Heart left ventricle (tissue), 13 donors: ENCODE data around the gene ARHGAP5.

ENCODE experiments used
- POLR2A ChIP-seq, 2 donors: fragments of 450-650 bp; IDR thresholded peaks; one replicate each; pipeline ENCODE4 v1.6.1; 2017; ENCODE audit warnings: antibody characterized with exemption in 2 of 2, mild to moderate bottlenecking in 2 of 2, moderate library complexity in 2 of 2
- TF ChIP-seq, protein P1 (sequence below), 12 donors: fragments of 200-600 bp; sonication (generic) in 4 of 12; IDR thresholded peaks; one replicate each; pipeline versions ENCODE4 v1.5.0 to v1.8.0; 2018 to 2022; ENCODE audit warnings: antibody characterized with exemption in 12 of 12, mild to moderate bottlenecking in 5 of 12
- donor health status: ischemic (EF 13 %, LVEDD 7.1; RV severe dilation, severe dysfunction).
- donor health status: DM: no; HTN: yes; CAD: no.
- donor health status: DM: no; HTN: no; CAD: no.
- donor health status: ischemic (EF 25% LVEDD 6.9; RV normal size, moderate dysfunction).
- donor health status: ischemic (EF 25% LVEDD 5.7; RV mildly dilated, moderate dysfunction).
- donor health status: ischemic (EF 35%, LVEDD 5.7; RV mildly dilated, moderate dysfunction).
- donor health status: nonischemic (EF 11% LVEDD 7.7; RV severe dilation, severe dysfunction).
- donor health status: DM: yes; HTN: yes; CAD: no.
- donor health status: PGD.
- donor health status: ischemic (EF 29% LVEDD 5.4; RV normal size, mild dysfunction).
- donor health status: nonischemic (EF 23%, LVEDD 6.1; RV moderate dilation, normal function).

DNA sequence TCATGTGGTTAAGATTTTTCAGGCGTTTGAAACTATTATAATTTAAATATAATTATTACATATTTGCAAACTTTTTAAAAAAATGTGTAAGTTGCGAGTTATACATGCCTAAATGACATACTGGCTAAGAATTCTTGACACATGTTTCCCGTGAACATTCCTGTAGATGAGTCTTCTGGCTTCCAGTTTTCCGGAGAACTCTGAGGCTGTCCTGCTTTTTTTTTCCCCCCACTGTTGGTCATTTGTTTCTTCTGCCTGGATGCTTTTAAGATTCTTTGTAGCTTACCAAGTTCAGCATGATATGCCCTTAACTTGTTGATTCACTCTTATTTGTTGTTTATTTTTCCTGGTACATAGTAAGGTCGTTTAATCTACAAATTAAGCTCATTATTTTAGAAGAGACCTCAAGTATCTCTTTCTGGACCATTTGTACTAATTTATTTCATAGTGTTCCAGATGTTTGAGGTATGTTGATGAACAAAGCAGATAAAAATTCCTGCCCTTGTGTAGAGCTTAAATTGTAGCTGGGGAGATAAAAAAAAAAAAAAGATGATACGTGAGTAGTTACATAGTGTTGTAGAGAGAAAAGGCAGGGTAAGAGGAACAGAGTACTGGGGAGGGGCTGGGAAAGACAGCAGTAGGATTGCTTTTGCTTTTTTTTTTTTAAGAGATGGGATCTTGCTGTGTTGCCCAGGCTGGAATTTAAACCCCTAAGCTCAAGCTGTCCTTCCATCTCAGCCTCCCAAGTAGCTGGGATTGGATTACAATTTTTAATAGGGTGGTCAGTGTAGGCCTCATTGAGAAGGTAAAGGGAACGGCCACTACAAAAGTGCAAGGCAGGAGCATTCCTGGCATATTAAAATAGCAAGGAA is 32.8 kb downstream of the ARHGAP5 start:
- TF ChIP-seq, protein P1, sequence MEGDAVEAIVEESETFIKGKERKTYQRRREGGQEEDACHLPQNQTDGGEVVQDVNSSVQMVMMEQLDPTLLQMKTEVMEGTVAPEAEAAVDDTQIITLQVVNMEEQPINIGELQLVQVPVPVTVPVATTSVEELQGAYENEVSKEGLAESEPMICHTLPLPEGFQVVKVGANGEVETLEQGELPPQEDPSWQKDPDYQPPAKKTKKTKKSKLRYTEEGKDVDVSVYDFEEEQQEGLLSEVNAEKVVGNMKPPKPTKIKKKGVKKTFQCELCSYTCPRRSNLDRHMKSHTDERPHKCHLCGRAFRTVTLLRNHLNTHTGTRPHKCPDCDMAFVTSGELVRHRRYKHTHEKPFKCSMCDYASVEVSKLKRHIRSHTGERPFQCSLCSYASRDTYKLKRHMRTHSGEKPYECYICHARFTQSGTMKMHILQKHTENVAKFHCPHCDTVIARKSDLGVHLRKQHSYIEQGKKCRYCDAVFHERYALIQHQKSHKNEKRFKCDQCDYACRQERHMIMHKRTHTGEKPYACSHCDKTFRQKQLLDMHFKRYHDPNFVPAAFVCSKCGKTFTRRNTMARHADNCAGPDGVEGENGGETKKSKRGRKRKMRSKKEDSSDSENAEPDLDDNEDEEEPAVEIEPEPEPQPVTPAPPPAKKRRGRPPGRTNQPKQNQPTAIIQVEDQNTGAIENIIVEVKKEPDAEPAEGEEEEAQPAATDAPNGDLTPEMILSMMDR (IDR thresholded peaks at IDR 0.05): no peak
- no peak for TF ChIP-seq POLR2A (IDR thresholded peaks at IDR 0.05)
